HepG2 (cell line): Measurements from ENCODE around the gene MRPS5. TPM values are rescaled to one million over a fixed set of nuclear protein-coding genes. Genes with fewer than 3 reads are reported as not detected.

Source experiments
- BRCA1 ChIP-seq: sonication (generic); formaldehyde crosslinking; IDR thresholded peaks from 2 replicates; pipeline ENCODE4 v1.4.0; 2020; ENCODE audit warnings: missing genetic modification reagents
- CHCHD3 ChIP-seq: sonication (generic); formaldehyde crosslinking; IDR thresholded peaks from 2 replicates; pipeline ENCODE4 v1.8.0; 2022; ENCODE audit warnings: mild to moderate bottlenecking, missing genetic modification reagents, moderate library complexity
- CHD2 ChIP-seq: IDR thresholded peaks from 2 replicates; pipeline ENCODE4 v1.6.1; 2011; ENCODE audit warnings: low read depth, low read length, improper control_type of control experiment
- FOSL2 ChIP-seq: sonication (generic); formaldehyde crosslinking; IDR thresholded peaks from 2 replicates; pipeline ENCODE4 v1.4.0; 2020; ENCODE audit warnings: missing genetic modification reagents
- LCORL ChIP-seq, 2 experiments: fragments of 450-650 bp in 1 of 2; sonication (generic) in 1 of 2; formaldehyde crosslinking in 1 of 2; IDR thresholded peaks; 2 replicates each; pipeline versions ENCODE4 v1.5.0 to v1.6.1; 2017 to 2020; ENCODE audit warnings: antibody characterized with exemption in 1 of 2, missing genetic modification reagents in 1 of 2
- MTF1 ChIP-seq: sonication (generic); formaldehyde crosslinking; IDR thresholded peaks from 2 replicates; pipeline ENCODE4 v1.5.0; 2020; ENCODE audit warnings: missing genetic modification reagents
- NR2C2 ChIP-seq: sonication (generic); formaldehyde crosslinking; IDR thresholded peaks from 2 replicates; pipeline ENCODE4 v1.4.0; 2020; ENCODE audit warnings: missing genetic modification reagents, mild to moderate bottlenecking, moderate library complexity, borderline replicate concordance
- PPARG ChIP-seq: conservative IDR thresholded peaks from 2 replicates; pipeline ENCODE4 v1.6.1; 2016; ENCODE audit warnings: missing biosample characterization, missing genetic modification reagents
- RORA ChIP-seq: sonication (generic); formaldehyde crosslinking; IDR thresholded peaks from 2 replicates; pipeline ENCODE4 v1.5.0; 2020; ENCODE audit warnings: mild to moderate bottlenecking, missing genetic modification reagents, moderate library complexity
- SRSF9 ChIP-seq: fragments of 200-400 bp; formaldehyde crosslinking; IDR thresholded peaks from 2 replicates; pipeline ENCODE4 v1.6.1; 2018; ENCODE audit warnings: borderline replicate concordance, mild to moderate bottlenecking, low read depth, low read length; ENCODE audit not compliant: insufficient read depth, poor library complexity, severe bottlenecking
- TRIM24 ChIP-seq: sonication (generic); formaldehyde crosslinking; IDR thresholded peaks from 2 replicates; pipeline ENCODE4 v1.8.0; 2022; ENCODE audit warnings: mild to moderate bottlenecking, missing genetic modification reagents
- ZNF17 ChIP-seq: sonication (generic); formaldehyde crosslinking; IDR thresholded peaks from 2 replicates; pipeline ENCODE4 v1.5.0; 2020; ENCODE audit warnings: mild to moderate bottlenecking, missing genetic modification reagents
- ZNF343 ChIP-seq: sonication (generic); formaldehyde crosslinking; IDR thresholded peaks from 2 replicates; pipeline ENCODE4 v1.4.0; 2020; ENCODE audit warnings: mild to moderate bottlenecking, missing genetic modification reagents
- ZNF354B ChIP-seq: sonication (generic); formaldehyde crosslinking; IDR thresholded peaks from 2 replicates; pipeline ENCODE4 v1.8.0; 2022; ENCODE audit warnings: mild to moderate bottlenecking, missing genetic modification reagents
- ZNF441 ChIP-seq: sonication (generic); formaldehyde crosslinking; IDR thresholded peaks from 2 replicates; pipeline ENCODE4 v1.7.0; 2021; ENCODE audit warnings: missing genetic modification reagents, borderline replicate concordance
- ZNF563 ChIP-seq: sonication (generic); formaldehyde crosslinking; IDR thresholded peaks from 2 replicates; pipeline ENCODE4 v1.8.0; 2022; ENCODE audit warnings: mild to moderate bottlenecking, moderate library complexity, missing genetic modification reagents
- ZSCAN21 ChIP-seq: sonication (generic); formaldehyde crosslinking; IDR thresholded peaks from 2 replicates; pipeline ENCODE4 v1.8.0; 2022; ENCODE audit warnings: mild to moderate bottlenecking, missing genetic modification reagents, moderate library complexity, borderline replicate concordance
- polyA plus RNA-seq, 8 experiments: library from polyadenylated mRNA; depleted of rRNA in 3 of 8; stranded (reverse) in 7 of 8; unstranded in 1 of 8; fragments of >200 nt; fragmentation: Illumina TruSeq in 4 of 8; extraction: Trizol in 4 of 8; gene quantifications; 2 replicates each; pipeline versions ENCODE4 v1.2.1 to v1.2.3, GENCODE V29; 2011 to 2016; ENCODE audit warnings: low read depth in 4 of 8, missing spikeins in 1 of 8, mixed read lengths in 1 of 8; ENCODE audit not compliant: insufficient read depth in 1 of 8
- total RNA-seq, 5 experiments: library from RNA; depleted of rRNA; stranded (reverse); fragments of >200 nt; fragmentation: Illumina TruSeq; extraction: Trizol; gene quantifications; 2 replicates each; pipeline ENCODE4 v1.2.3, GENCODE V29; 2016; ENCODE audit warnings: low read depth in 1 of 5
- TF ChIP-seq, protein P1 (sequence below): sonication (generic); formaldehyde crosslinking; IDR thresholded peaks from 2 replicates; pipeline ENCODE4 v1.4.0; 2020; ENCODE audit warnings: missing genetic modification reagents, low read depth, mild to moderate bottlenecking, borderline replicate concordance
- TF ChIP-seq, protein P2 (sequence below): sonication (generic); formaldehyde crosslinking; IDR thresholded peaks from 2 replicates; pipeline ENCODE4 v1.4.0; 2020; ENCODE audit warnings: low read depth, mild to moderate bottlenecking, missing genetic modification reagents
- TF ChIP-seq, protein P3 (sequence below), 2 experiments: fragments of 450-650 bp in 1 of 2; sonication (generic) in 1 of 2; formaldehyde crosslinking; IDR thresholded peaks; 2 replicates each; pipeline versions ENCODE4 v1.5.0 to v1.8.0; 2020 to 2022; ENCODE audit warnings: mild to moderate bottlenecking in 1 of 2, missing genetic modification reagents in 1 of 2
- TF ChIP-seq, protein P4 (sequence below): sonication (generic); formaldehyde crosslinking; IDR thresholded peaks from 2 replicates; pipeline ENCODE4 v1.4.0; 2020; ENCODE audit warnings: missing genetic modification reagents
- TF ChIP-seq, protein P5 (sequence below): sonication (generic); formaldehyde crosslinking; IDR thresholded peaks from 2 replicates; pipeline ENCODE4 v1.4.0; 2020; ENCODE audit warnings: missing genetic modification reagents

Gene MRPS5
- total and polyA plus RNA-seq, 2 of the 13 experiments (the other 11 are each of a cell fraction or from before 2014, with no cell fraction given): 98.8 to 134 TPM

DNA sequence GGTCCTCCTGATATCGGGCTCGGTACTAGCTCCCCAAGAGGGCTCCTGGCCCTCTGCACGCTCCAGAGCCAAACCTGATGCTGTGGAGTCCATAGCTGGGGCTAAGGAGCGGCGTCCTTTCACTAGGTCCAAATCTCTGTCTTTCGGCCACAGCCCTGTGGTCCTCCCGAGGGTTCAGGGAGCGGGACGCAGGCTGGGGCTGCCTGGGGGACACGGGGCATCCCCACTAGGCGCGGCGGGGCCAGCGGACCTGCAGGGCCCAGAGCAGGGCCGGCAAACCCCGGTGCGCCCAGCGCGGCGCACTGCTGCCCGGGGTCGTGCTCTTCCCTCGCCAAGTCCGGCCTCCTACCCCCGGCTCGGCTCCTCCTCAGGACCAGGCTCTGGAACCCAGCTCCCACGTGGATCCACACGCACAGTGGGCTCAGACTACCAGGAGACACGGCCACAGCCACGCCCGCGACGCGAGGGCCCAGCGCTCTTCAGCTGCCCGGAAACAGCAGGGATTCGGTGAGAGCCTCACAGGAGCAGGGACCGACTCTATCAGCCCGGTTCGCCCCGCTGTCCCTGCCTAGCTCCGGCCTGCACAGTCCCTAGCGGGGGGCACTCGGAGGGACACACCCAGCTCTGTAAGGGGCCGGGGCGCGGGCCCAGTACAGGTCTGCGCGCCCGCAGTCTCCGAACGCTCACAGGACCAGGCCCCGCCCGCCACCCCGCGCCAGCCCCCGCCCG is 37.4 kb upstream of the MRPS5 start (continued):
- TF ChIP-seq, protein P1, sequence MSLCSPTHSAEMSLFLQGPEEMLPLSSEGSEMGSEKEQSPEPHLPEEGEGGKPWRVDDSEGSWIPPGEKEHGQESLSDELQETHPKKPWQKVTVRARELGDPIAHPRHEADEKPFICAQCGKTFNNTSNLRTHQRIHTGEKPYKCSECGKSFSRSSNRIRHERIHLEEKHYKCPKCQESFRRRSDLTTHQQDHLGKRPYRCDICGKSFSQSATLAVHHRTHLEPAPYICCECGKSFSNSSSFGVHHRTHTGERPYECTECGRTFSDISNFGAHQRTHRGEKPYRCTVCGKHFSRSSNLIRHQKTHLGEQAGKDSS (CRISPR knock-in tag): 0 out of 2 replicates have a peak, but pooled peaks have one; percentile 10
- TF ChIP-seq ZNF563 (CRISPR knock-in tag) (peak; percentile 80; the same call in 1 of the 2 replicates), ZNF354B (CRISPR knock-in tag) (no peak), RORA (CRISPR knock-in tag) (no peak), FOSL2 (0 out of 2 replicates have a peak, but pooled peaks have one; percentile 4), SRSF9 (no peak), MTF1 (CRISPR knock-in tag) (no peak), TRIM24 (CRISPR knock-in tag) (no peak), ZNF441 (CRISPR knock-in tag) (no peak), BRCA1 (CRISPR knock-in tag) (no peak), NR2C2 (CRISPR knock-in tag) (no peak), ZSCAN21 (CRISPR knock-in tag) (peak; percentile 40; the same call in 1 of the 2 replicates), ZNF343 (CRISPR knock-in tag) (no peak), CHD2 (no peak), ZNF17 (CRISPR knock-in tag) (no peak), PPARG (CRISPR knock-in tag) (no peak), CHCHD3 (CRISPR knock-in tag) (peak; percentile 73; the same call in 1 of the 2 replicates), LCORL (IDR thresholded peaks at IDR 0.05) (no peak), LCORL (CRISPR knock-in tag; IDR thresholded peaks at IDR 0.05) (no peak)
- TF ChIP-seq, protein P2, sequence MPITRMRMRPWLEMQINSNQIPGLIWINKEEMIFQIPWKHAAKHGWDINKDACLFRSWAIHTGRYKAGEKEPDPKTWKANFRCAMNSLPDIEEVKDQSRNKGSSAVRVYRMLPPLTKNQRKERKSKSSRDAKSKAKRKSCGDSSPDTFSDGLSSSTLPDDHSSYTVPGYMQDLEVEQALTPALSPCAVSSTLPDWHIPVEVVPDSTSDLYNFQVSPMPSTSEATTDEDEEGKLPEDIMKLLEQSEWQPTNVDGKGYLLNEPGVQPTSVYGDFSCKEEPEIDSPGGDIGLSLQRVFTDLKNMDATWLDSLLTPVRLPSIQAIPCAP (CRISPR knock-in tag): no peak
- TF ChIP-seq, protein P3, sequence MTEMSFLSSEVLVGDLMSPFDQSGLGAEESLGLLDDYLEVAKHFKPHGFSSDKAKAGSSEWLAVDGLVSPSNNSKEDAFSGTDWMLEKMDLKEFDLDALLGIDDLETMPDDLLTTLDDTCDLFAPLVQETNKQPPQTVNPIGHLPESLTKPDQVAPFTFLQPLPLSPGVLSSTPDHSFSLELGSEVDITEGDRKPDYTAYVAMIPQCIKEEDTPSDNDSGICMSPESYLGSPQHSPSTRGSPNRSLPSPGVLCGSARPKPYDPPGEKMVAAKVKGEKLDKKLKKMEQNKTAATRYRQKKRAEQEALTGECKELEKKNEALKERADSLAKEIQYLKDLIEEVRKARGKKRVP (CRISPR knock-in tag; IDR thresholded peaks at IDR 0.05): no peak
- TF ChIP-seq, protein P4, sequence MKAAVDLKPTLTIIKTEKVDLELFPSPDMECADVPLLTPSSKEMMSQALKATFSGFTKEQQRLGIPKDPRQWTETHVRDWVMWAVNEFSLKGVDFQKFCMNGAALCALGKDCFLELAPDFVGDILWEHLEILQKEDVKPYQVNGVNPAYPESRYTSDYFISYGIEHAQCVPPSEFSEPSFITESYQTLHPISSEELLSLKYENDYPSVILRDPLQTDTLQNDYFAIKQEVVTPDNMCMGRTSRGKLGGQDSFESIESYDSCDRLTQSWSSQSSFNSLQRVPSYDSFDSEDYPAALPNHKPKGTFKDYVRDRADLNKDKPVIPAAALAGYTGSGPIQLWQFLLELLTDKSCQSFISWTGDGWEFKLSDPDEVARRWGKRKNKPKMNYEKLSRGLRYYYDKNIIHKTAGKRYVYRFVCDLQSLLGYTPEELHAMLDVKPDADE: no peak
- TF ChIP-seq, protein P5, sequence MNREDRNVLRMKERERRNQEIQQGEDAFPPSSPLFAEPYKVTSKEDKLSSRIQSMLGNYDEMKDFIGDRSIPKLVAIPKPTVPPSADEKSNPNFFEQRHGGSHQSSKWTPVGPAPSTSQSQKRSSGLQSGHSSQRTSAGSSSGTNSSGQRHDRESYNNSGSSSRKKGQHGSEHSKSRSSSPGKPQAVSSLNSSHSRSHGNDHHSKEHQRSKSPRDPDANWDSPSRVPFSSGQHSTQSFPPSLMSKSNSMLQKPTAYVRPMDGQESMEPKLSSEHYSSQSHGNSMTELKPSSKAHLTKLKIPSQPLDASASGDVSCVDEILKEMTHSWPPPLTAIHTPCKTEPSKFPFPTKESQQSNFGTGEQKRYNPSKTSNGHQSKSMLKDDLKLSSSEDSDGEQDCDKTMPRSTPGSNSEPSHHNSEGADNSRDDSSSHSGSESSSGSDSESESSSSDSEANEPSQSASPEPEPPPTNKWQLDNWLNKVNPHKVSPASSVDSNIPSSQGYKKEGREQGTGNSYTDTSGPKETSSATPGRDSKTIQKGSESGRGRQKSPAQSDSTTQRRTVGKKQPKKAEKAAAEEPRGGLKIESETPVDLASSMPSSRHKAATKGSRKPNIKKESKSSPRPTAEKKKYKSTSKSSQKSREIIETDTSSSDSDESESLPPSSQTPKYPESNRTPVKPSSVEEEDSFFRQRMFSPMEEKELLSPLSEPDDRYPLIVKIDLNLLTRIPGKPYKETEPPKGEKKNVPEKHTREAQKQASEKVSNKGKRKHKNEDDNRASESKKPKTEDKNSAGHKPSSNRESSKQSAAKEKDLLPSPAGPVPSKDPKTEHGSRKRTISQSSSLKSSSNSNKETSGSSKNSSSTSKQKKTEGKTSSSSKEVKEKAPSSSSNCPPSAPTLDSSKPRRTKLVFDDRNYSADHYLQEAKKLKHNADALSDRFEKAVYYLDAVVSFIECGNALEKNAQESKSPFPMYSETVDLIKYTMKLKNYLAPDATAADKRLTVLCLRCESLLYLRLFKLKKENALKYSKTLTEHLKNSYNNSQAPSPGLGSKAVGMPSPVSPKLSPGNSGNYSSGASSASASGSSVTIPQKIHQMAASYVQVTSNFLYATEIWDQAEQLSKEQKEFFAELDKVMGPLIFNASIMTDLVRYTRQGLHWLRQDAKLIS (CRISPR knock-in tag): no peak
